Stimulated activated CD4-positive, alpha-beta T cell treated with anti-CD3 and anti-CD28 coated beads, TNF-alpha, amount 100 ng/mL, for 48 hours (primary cell): ENCODE results near the gene RGS3.
"Not testable (repeated sequence)": the region's sequence is repeated elsewhere in the genome, so short reads cannot be mapped to it uniquely, and the experiment has no call there.

ENCODE experiments used
- DNase-seq, 3 donors: peaks; one replicate each; pipeline ENCODE4 v3.0.0-alpha.2; 2020; ENCODE audit warnings: low read depth in 3 of 3

RGS3 gene

DNA sequence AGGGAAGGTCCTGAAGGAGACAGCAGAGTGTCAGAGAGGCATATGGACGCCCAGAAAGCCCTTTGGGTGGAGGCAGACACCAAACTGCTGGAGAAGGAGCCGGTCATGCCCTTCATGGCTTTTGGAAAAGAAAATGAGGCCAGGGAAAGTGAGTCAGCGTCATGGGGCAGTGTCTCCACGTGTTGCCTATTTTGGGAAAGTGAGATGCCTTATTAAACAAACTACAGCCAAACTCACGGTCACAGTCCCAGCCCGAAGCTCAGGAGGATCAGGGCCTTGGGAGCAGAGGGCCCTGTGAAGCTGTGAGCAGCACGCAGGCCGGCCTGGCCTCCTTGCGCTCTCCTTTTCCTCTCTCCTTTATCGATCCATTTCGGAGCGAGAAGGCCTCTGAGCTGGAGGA is 25.0 kb downstream of the RGS3 start:
- DNase-seq = no peak

DNA sequence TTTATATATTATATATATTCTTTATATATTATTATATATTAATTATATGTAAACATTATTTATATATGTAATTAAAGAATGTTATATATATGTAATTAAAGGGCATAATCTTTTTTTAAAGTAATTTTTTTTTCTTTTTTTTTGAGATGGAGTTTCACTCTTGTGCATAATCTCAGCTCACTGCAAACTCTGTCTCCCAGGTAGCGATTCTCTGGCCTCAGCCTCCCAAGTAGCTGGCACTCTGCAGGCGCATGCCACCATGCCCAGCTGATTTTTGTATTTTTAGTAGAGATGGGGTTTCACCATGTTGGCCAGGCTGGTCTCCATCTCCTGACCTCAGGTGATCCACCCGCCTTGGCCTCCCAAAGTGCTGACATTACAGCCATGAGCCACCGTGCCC is 27.6 kb downstream of the RGS3 start:
- not testable (repeated sequence) for DNase-seq

DNA sequence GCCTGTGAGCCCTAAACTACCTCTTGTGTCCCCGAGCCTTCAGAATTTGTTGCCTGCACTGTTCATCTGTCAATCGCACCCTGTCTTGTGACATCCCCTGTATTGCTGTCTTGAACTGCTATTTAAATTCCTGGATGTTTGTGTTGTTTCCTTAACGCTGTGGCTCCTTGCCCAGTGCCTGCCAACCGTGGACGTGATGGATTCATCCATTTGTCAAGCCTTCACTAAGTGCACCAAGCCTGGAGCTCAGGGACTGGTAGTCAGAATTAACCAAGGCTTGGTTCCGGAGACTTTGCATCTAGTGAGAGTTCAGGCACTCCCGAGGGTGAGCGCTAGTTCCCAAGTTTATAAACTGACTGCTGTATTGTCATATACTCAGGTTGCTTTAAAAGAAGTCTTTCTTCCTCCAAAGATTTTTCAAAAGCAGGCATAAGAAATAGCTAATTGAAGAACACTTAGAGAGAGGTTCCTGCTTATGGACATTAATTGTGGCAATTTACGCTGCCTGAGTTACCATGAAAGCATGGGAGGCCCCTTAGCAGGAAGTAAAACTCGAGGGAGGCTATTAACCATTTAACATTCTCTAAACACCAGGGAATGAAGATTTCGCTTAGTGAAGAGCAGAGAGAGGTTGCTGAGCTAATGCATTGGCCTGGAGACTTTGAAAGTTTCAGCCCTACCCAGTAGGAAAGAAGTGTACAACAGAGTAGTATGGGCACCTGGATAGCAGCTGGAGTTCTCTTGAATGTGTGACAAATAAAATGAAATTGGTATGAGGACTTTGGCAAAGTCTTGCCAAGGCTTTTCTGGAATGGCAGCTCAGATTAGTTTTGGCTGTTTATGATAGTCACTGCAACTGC is 29.0 kb downstream of the RGS3 start:
- no peak for DNase-seq

DNA sequence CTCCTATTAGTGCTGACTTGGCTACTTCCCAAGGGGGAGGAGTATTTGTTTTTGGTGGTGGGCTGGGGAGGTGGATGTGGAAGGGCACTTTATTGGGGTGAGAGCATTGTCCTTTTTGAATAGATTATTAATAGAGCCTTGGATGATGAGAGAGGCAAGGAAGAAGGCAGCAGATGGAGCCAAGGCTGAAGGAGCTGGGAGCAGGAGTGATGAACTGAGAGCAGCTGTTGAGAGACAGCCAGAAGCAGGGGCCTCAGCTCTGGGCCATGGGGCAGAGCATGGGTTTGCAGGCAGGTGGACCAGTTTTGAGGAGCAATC is 29.6 kb downstream of the RGS3 start:
- DNase-seq = no peak

DNA sequence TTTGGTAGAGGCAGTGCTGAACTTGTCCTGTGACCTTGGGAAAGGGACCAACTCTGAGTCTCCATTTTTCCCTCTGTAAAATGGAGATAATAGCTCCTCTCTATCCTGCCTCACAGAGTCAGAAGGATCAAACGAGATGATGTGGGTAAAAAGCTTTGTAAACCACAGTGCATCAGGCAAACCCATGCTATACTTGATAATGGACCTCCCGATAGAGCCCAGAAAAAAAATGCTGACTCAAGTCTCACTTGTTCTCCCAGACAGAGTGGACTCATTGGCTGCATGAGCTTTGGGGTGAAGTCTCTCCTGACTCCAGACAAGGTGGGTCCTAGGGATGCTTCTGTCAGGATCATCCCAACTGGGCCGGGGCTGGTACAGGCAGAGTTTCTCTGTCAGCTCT is 32.0 kb downstream of the RGS3 start:
- no peak for DNase-seq

- DNase-seq = no peak
Observed at GRCh38 chr9:113497051-113497450, 33.5 kb downstream of the RGS3 start.

DNA sequence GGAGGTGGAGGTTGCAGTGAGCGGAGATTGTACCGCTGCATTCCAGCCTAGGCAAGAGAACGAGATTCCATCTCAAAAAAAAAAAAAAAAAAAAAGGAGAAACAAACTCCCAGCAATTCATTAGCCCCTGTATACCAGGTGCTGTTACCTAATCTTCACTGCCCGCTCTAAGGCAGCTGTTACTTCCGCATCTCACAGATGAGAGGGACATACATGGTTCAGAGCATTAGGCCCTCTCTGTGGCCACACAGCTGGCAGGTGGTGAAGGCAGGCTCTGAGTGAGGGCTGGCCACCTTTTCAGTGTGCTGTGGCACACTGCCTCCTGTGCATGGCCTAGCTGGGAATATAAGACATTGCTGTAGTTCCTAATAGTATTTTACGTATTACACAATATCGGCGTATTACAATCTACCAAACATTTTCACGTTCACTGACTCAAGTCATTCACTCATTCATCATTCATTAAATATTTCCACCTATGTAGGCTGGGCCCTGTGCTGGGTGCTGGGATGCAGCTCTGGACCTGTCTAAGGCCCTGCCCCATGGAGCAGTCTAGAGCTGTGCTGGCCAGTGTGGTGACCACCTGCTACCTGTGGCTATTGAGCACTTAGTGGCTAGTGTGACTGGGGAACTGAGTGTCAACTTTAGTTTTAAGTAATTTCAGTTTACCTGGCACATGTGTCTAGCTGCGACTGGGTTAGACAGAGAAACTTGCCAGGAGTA is 35.8 kb downstream of the RGS3 start:
- no peak for DNase-seq

DNA sequence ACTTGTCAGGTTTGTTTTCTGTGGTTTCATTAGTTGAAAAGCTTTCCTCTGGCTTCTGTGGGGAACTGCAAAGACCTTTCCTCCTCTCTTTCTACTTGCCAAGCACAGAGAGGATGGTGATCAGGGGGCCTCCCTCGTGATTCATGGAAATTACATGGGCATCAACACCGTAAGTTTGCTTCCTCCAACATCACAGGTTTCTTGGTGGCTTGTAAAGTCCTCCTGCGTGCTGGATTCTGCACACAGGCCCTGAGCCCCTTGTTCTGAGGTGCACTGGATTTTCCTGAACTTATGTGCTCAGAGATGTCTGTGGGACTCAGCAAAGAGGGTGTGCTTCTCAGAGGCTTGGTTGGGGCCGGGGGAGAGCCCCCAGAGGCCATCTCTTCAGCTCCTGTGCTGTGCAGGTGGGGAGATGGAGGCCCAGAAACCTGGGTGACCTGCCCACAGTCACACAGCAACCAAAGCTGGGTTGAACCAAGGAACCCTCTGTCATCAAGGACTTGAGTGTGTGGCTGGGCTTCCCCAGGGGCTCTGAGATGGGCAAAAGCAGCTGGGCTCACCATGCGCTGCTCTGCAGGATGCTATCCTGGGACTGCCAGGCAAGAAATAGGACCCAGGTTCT is 36.5 kb downstream of the RGS3 start:
- DNase-seq = no peak

DNA sequence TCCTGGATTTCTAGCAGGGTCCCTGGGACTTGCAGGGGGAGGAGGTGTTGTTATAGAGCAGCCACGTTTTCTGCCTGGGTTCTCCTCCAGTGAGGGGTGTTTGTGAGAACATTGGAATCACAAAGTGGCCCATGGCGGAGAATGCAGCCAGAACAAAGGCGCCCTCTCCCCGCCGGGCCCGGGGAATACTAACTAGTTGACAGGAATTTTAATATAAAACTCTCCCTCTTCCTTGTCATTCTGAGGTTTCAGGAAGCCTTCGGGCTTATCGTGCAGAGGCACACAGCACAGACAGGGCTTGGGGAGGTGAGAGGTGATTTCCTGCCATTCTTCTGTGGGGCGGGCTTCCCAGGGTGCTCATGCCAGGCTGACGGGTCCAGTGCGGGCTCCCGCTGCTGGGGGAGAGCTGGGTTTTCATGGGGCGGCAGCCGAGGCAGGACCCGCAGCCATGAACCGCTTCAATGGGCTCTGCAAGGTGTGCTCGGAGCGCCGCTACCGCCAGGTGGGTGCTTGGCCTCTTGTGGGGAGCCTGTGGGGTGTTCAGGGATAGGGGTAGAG is 37.7 kb downstream of the RGS3 start:
- DNase-seq = no peak

DNA sequence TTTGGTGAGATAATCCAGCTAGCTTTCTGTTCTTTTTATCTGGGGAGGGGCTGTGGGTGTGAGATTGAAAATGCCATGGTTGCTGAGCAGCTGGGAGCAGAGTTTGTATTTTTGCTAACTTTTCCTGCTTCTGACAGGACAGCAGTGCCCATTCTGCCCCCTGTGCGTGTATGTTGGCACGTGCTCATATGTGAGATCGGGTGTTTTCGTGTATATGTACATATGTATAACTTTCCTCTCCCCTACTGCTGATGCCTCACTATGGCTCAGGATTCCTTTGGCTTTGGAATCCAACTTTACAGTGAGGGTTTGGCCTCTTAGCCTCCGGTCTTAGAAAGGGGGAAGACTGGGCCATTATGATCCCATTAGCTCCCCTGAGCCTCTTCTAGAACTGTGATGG is 38.3 kb downstream of the RGS3 start:
- DNase-seq = no peak

GRCh38 chr9:113502427-113503034 is 39.0 kb downstream of the RGS3 start:
- DNase-seq = no peak

DNA sequence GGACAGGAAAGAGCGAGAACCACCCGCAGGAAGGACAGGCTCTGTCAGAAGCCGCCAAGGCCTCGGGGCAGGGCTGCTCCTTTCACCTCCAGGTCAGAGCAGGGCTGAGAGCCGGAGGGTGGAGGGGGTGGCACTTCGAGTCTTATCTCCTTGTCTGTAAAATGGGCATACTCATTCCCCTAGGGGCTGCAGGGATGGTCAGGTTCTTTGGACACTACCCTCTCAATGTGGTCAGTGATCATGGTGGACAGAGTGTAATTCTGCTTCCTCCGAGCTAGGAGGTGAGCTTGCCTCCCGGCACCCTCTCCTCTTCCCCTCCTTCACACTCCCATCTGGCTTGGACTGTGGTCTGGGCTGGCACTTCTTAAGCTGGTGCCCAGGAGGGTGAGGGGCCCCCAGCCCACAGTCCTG is 39.6 kb downstream of the RGS3 start:
- DNase-seq = no peak

- DNase-seq = no peak
Observed at GRCh38 chr9:113503613-113504211, 40.2 kb downstream of the RGS3 start.

DNA sequence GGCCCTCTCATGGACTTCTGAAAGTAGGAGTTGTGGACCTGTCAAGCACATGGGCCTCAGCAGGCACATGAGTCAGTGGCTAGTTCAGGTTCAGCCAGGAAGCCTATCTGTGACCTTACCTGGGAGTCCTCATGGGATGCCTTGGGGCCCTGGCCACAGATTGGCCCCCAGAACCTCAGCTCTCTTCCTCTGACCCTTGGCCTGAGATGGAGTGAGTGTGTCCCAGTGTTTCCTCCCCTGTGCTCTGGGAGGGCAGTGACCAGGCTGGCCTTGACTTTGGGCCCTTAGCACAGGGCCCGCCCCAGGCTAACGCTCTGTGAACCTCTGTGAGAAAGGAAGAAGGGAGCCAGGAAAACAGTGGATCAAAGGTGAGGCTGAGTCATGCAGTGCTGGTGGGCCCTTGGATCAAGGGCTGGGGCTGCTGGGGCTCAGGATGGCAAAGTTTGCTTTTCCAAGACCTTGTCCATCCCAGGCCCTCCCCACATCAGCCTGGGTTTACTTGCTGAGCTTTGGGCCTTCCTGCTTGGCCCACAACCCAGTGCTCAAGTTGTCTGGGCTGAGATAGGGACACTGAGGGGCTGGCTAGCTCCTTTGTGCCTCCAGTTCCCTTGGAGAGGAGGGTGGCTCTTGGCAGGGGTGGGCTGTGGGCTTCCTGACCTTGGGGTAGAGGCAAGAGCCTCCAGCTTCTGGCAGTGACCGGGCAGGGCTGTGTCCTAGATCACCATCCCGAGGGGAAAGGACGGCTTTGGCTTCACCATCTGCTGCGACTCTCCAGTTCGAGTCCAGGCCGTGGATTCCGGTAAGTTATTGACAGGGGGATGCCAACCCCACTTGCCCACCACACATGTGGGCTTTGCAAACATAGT is 41.4 kb downstream of the RGS3 start:
- DNase-seq = no peak

- DNase-seq = no peak
Observed at GRCh38 chr9:113506090-113506589, 42.6 kb downstream of the RGS3 start.

DNA sequence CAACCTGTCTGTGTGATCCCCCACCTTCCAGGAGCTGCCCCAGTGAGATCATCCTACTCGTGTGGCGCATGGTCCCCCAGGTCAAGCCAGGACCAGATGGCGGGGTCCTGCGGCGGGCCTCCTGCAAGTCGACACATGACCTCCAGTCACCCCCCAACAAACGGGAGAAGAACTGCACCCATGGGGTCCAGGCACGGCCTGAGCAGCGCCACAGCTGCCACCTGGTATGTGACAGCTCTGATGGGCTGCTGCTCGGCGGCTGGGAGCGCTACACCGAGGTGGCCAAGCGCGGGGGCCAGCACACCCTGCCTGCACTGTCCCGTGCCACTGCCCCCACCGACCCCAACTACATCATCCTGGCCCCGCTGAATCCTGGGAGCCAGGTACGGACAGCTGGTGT is 43.7 kb downstream of the RGS3 start:
- DNase-seq = no peak

DNA sequence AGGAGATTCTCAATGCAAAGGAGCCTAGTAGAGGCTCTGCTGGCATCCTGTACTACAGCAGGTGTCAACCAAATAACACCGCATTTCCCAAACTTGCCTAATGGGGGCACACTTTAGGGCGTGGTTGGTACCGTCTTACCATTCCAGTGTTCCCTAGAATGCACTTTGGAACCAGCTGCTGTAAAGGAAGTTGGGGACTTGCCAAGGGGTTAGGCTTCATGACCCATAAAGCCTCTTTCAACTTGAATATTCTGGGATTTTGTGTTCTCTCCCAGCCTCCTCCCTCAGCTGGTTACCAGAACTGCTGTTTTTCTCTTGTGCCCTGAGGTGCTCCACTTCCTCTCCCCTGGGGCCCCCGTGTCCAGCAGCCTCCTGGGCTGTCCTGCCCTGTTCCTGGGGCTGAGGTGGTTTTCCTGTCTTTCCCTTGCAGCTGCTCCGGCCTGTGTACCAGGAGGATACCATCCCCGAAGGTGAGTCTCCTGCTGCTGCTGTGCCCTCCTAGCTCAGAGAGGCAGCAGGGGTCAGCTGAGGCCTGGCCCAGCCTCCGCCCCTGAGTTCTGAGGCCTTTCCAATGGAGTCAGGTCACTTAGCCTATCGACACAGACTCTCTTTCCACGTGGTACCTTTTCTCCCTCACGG is 44.7 kb downstream of the RGS3 start:
- no peak for DNase-seq

DNA sequence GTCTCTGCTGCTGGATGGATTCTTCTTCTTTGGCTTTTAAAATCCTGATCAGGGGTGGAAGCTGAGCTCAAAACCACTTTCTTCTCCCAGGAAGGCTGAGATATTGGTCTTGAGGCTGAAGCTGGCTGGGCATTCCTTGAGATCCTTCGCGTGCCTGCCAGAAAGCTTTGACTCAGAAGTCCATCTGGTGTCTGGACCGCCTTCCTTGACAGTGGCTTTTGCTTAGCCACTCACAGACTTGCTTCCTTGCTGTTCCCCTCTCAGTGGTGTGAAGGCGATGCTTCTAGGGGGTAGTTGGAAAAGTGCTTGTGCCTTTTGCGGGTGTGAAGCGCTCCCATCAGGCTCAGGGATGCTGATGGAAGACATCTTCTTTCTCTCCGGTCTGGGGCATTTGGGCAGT is 45.9 kb downstream of the RGS3 start:
- DNase-seq = no peak

GRCh38 chr9:113511047-113511521 is 47.6 kb downstream of the RGS3 start:
- no peak for DNase-seq
